Endothelial cell of umbilical vein (primary cell): ENCODE measurements around the gene MAP4K2. TPM values are rescaled to one million over a fixed set of nuclear protein-coding genes. Genes with fewer than 3 reads are reported as not detected.

ENCODE experiments used
- BruUV-seq: library from RNA; stranded (reverse); fragments of 400-500 nt; replicated peaks from 2 replicates; lab custom pipeline; 2021; lab: Mats Ljungman, UMichigan
- CTCF ChIA-PET: fragments of 300-600, 350-600 bp; sonication (Branson Sonifier 250); formaldehyde crosslinking; loops from one replicate; lab custom pipeline; 2021; ENCODE audit warnings: antibody characterized with exemption, inconsistent platforms; lab: Charles Lee
- POLR2A ChIA-PET: fragments of 300-600, 350-600 bp; sonication (Branson Sonifier 250); formaldehyde crosslinking; loops from one replicate; lab custom pipeline; 2021; ENCODE audit warnings: antibody characterized with exemption, inconsistent platforms; lab: Charles Lee
- DNase-seq: peaks from one replicate; pipeline ENCODE4 v3.0.0-alpha.2; 2011; ENCODE audit warnings: low read depth, low spot score
- FAIRE-seq: peaks from 2 replicates; lab custom pipeline; 2011; peaks lifted over from hg19 to GRCh38; lab: Jason Lieb, UNC
- H2AFZ ChIP-seq: 2 replicates; pipeline ENCODE4 v1.6.0; 2012; ENCODE audit warnings: low read depth, low read length, control low read depth, inconsistent platforms
- H3K27ac ChIP-seq: 2 replicates; pipeline ENCODE4 v1.5.1; 2011; ENCODE audit warnings: low read depth, mild to moderate bottlenecking, control low read depth, low read length, moderate library complexity; ENCODE audit not compliant: insufficient read depth
- H3K27me3 ChIP-seq, 2 experiments: 2 replicates each; pipeline versions ENCODE4 v1.6.0 to v1.6.1; 2011; ENCODE audit warnings: low read length in 2 of 2, mixed read lengths in 1 of 2; ENCODE audit not compliant: control insufficient read depth in 2 of 2, insufficient read depth in 2 of 2
- H3K36me3 ChIP-seq, 2 experiments: 2 replicates in 1 of 2; 3 replicates in 1 of 2; pipeline ENCODE4 v1.5.1; 2011; ENCODE audit warnings: low read length in 2 of 2, mild to moderate bottlenecking in 1 of 2, moderate library complexity in 1 of 2; ENCODE audit not compliant: control insufficient read depth in 2 of 2, insufficient read depth in 2 of 2; ENCODE audit errors: extremely low read depth in 1 of 2
- H3K4me1 ChIP-seq: 3 replicates; pipeline ENCODE4 v1.5.1; 2011; ENCODE audit warnings: mild to moderate bottlenecking, low read length; ENCODE audit not compliant: control insufficient read depth, insufficient read depth; ENCODE audit errors: extremely low read depth
- H3K4me2 ChIP-seq: 2 replicates; pipeline ENCODE4 v1.6.1; 2011; ENCODE audit warnings: low read length, control low read depth, mixed read lengths; ENCODE audit not compliant: insufficient read depth
- H3K4me3 ChIP-seq, 3 experiments: fragments of 200-600 bp in 1 of 3; sonication (generic), shearing (Covaris generic) in 1 of 3; replicated peaks in 1 of 3; 2 replicates each; pipeline ENCODE4 v1.5.1; 2011 to 2016; ENCODE audit warnings: control low read depth in 3 of 3, low read length in 3 of 3, mild to moderate bottlenecking in 2 of 3, inconsistent platforms in 1 of 3, low read depth in 1 of 3, moderate library complexity in 1 of 3; ENCODE audit not compliant: insufficient read depth in 1 of 3
- H3K79me2 ChIP-seq: 2 replicates; pipeline ENCODE4 v1.6.0; 2012; ENCODE audit warnings: low read length, inconsistent platforms; ENCODE audit not compliant: control insufficient read depth, insufficient read depth
- H3K9ac ChIP-seq: replicated peaks from 2 replicates; pipeline ENCODE3; 2011; ENCODE audit warnings: low read length, control low read depth; ENCODE audit not compliant: insufficient read depth; ENCODE audit errors: extremely low read depth
- H3K9me1 ChIP-seq: replicated peaks from 3 replicates; pipeline ENCODE4 v1.6.0; 2011; ENCODE audit warnings: mild to moderate bottlenecking, low read length; ENCODE audit not compliant: control insufficient read depth, insufficient read depth; ENCODE audit errors: extremely low read depth
- H3K9me3 ChIP-seq: replicated peaks from 2 replicates; pipeline ENCODE4 v1.5.1; 2012; ENCODE audit warnings: low read length, inconsistent platforms; ENCODE audit not compliant: control insufficient read depth, insufficient read depth
- H4K20me1 ChIP-seq: replicated peaks from 2 replicates; pipeline ENCODE3; 2011; ENCODE audit warnings: mild to moderate bottlenecking, low read length; ENCODE audit not compliant: control insufficient read depth, insufficient read depth; ENCODE audit errors: extremely low read depth
- EZH2 ChIP-seq: IDR thresholded peaks from 2 replicates; pipeline ENCODE4 v1.6.1; 2012; ENCODE audit warnings: borderline replicate concordance, low read depth, mild to moderate bottlenecking, moderate library complexity, low read length, inconsistent platforms; ENCODE audit not compliant: severe bottlenecking
- FOS ChIP-seq: IDR thresholded peaks from 2 replicates; pipeline ENCODE4 v1.6.1; 2011; ENCODE audit warnings: mild to moderate bottlenecking, low read length, moderate library complexity, borderline replicate concordance; ENCODE audit not compliant: insufficient read depth
- GATA2 ChIP-seq: IDR thresholded peaks from 2 replicates; pipeline ENCODE4 v1.7.0; 2011; ENCODE audit warnings: low read depth, mild to moderate bottlenecking, moderate library complexity, mixed read lengths, low read length; ENCODE audit not compliant: insufficient read length, insufficient read depth
- JUN ChIP-seq: IDR thresholded peaks from 2 replicates; pipeline ENCODE4 v1.6.1; 2011; ENCODE audit warnings: borderline replicate concordance, low read depth; ENCODE audit not compliant: insufficient read length, insufficient read depth
- MYC ChIP-seq: IDR thresholded peaks from one replicate; pipeline ENCODE4 v1.6.1; 2011; ENCODE audit warnings: mild to moderate bottlenecking, low read depth, low read length
- POLR2A ChIP-seq: IDR thresholded peaks from 2 replicates; pipeline ENCODE4 v1.6.1; 2012; ENCODE audit warnings: low read depth, mild to moderate bottlenecking, control low read depth, low read length
- POLR2AphosphoS5 ChIP-seq: IDR thresholded peaks from 2 replicates; pipeline ENCODE4 v1.6.1; 2012; ENCODE audit warnings: low read depth, mild to moderate bottlenecking, control low read depth, low read length, moderate library complexity; ENCODE audit not compliant: insufficient read depth
- dilution Hi-C: fragments of 300-500 bp; cut with MboI; formaldehyde crosslinking; loops from one replicate; pipeline ENCODE4 v1.15.0; 2019; ENCODE audit warnings: low sequenced_read_pairs; ENCODE audit not compliant: extremely low pct_ligation_motif_present
- intact Hi-C: fragments of 100-400 bp; cut with micrococcal nuclease; formaldehyde crosslinking; loops from one replicate; pipeline ENCODE4 v1.10.0; 2022
- polyA plus RNA-seq, 4 experiments: library from polyadenylated mRNA; depleted of rRNA in 3 of 4; stranded (reverse) in 3 of 4; unstranded in 1 of 4; fragments of >200 nt; gene quantifications; 2 replicates each; pipeline versions ENCODE4 v1.2.1 to v1.2.3, GENCODE V29; 2011 to 2012; ENCODE audit warnings: missing spikeins in 1 of 4
- total RNA-seq: library from RNA; stranded (reverse); gene quantifications from 2 replicates; pipeline ENCODE4 v1.2.3, GENCODE V29; 2021
- TF ChIP-seq, protein P1 (sequence below): IDR thresholded peaks from 2 replicates; pipeline ENCODE4 v1.6.1; 2011; ENCODE audit not compliant: insufficient read depth, insufficient read length
- TF ChIP-seq, protein P2 (sequence below), 2 donors: IDR thresholded peaks; 1 replicate in 1 of 2; 2 replicates in 1 of 2; pipeline ENCODE4 v1.5.1; 2011; ENCODE audit warnings: low read length in 2 of 2, mild to moderate bottlenecking in 2 of 2, moderate library complexity in 2 of 2, control low read depth in 1 of 2, inconsistent platforms in 1 of 2, low read depth in 1 of 2; ENCODE audit not compliant: insufficient read depth in 1 of 2; ENCODE audit errors: extremely low read depth in 1 of 2

The MAP4K2 gene
- total and polyA plus RNA-seq, 2 donors (not counting 3 experiments of a cell fraction or from before 2014, with no cell fraction given): 43.3 to 44.0 TPM

DNA sequence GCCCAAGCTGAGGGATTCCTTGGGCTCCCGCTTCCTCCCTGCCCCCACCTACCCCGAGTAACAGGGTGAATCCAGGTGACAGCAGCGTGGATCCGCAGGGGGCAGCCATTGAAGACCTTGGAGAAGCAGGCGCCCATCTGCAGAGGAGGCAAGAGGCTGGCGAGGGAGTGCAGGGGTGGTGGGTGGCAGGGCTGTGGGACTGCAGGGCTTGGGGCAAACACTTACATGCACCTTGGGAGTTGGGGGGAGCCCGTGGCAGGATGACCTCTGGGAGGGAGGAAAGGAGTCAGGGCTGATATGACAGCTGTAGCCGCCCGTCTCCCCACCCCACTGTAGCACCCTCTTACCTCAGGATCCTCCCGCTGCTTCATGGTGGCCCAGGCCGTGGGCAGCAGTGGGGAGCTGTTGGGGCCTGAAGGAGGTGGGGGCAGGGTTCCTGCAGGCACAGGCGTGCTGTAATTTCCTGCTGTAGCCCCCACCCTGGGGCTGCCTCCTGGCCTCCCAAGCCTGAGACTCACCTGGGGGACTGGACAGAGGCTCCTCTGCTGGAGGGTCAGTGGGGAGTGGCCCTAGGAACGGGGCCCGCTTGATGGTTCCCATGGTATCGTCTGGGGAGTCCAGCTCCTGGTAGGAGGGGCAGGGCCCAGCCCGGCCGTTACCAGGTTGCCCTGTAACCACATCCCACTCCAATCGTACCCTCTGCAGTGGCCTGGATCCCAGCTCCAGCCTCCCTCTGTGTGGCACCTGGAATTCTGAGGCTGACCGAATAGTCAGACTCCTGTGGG, 6.1 kb downstream of the MAP4K2 start:
- Histone ChIP-seq H3K9me3 (no peaks in the 10 kb centered on the region), H3K4me3 (no peak overlapping the region), H3K79me2 (peaks cover under 1% of the 10 kb centered on the region), H3K4me2 (no peak overlapping the region), H3K27ac (no peak overlapping the region), H3K9me1 (no peaks in the 10 kb centered on the region), H3K9ac (no peak overlapping the region), H3K4me1 (peaks cover 22% of the 10 kb centered on the region), H3K36me3 (peaks cover 5 to 14% of the 10 kb centered on the region in 2 experiments), H4K20me1 (no peaks in the 10 kb centered on the region), H3K27me3 (no peaks in the 10 kb centered on the region), H2AFZ (no peak overlapping the region)
- DNase-seq (no peak), FAIRE-seq (no peak)
- BruUV-seq: no TSS peak
- intact Hi-C loops (no loop called here), dilution Hi-C loops (no loop called here)
- POLR2A ChIA-PET: no interaction called here
- CTCF ChIA-PET: interaction anchor here (1.4 kb wide), 1 partner anchor 9 kb away, joined by 5 read pairs; no protein-coding TSS in a partner anchor
- TF ChIP-seq, protein P1, sequence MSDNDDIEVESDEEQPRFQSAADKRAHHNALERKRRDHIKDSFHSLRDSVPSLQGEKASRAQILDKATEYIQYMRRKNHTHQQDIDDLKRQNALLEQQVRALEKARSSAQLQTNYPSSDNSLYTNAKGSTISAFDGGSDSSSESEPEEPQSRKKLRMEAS: no peak
- TF ChIP-seq POLR2AphosphoS5 (no peak), JUN (no peak), MYC (no peak), FOS (no peak), EZH2 (no peak), GATA2 (no peak), POLR2A (no peak)
- TF ChIP-seq, protein P2, sequence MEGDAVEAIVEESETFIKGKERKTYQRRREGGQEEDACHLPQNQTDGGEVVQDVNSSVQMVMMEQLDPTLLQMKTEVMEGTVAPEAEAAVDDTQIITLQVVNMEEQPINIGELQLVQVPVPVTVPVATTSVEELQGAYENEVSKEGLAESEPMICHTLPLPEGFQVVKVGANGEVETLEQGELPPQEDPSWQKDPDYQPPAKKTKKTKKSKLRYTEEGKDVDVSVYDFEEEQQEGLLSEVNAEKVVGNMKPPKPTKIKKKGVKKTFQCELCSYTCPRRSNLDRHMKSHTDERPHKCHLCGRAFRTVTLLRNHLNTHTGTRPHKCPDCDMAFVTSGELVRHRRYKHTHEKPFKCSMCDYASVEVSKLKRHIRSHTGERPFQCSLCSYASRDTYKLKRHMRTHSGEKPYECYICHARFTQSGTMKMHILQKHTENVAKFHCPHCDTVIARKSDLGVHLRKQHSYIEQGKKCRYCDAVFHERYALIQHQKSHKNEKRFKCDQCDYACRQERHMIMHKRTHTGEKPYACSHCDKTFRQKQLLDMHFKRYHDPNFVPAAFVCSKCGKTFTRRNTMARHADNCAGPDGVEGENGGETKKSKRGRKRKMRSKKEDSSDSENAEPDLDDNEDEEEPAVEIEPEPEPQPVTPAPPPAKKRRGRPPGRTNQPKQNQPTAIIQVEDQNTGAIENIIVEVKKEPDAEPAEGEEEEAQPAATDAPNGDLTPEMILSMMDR (IDR thresholded peaks at IDR 0.05; ENCODE audit: extremely low read depth in 1 of 2, insufficient read depth in 1 of 2, low read depth in 1 of 2, low read length in 2 of 2): no peak
